Measurements from ENCODE around the gene MDM1.

MDM1 gene

DNA sequence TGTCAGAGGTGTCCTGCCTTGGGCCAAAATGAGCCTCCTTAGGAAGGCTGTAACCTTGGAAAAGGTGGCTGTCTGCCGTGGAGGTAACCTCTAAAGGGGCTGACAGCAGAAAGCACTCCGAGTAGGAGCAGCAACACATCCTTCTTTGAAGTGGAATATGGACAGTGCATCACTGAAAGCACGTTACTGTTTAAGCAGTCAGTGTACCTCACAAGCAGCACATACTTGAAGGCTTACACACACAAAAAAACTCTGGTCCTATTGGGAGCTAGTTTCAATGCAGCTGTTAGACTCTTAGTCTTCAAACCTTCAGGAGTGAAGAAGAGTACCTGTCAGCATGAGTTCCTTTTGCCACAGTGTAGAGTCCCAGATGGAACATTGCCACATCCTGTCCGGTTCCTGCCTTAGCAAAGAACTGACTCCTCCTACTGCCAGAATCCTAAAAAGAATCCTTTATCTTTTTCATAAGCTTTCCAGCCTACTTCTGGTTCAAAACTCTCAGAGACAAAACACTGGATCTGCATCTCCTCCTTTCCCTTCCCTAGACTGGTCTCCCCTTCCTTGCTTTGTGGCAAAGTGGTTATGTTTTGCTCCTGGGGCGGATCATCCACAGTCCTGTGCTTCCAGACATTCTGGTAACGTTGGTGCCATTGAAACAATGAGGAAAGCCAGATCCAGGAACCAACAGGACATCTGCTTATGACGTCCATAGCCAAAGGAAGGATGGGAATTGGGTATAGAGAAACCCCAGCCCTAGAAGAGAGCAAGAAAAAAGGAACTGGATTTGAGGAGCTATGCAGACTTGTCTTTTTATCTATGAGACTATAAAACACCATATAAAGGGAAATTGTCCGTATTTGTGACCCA is 8.5 kb upstream of the MDM1 start:
- Histone ChIP-seq H3K4me3 (ENCODE audit: low read depth in 1 of 2, low read length in 1 of 2) (no peak overlapping the region), H3K36me3 (no peaks in the 10 kb centered on the region), H3K9me3 (no peaks in the 10 kb centered on the region), H3K27me3 (no peaks in the 10 kb centered on the region), H3K27ac (no peak overlapping the region), H3K4me1 (ENCODE audit: control insufficient read depth in 1 of 2, insufficient read depth in 1 of 2, low read depth in 1 of 2, low read length in 1 of 2) (peaks cover 7 to 9% of the 10 kb centered on the region in 2 experiments)
- TF ChIP-seq CTCF (IDR thresholded peaks at IDR 0.05): no peak

DNA sequence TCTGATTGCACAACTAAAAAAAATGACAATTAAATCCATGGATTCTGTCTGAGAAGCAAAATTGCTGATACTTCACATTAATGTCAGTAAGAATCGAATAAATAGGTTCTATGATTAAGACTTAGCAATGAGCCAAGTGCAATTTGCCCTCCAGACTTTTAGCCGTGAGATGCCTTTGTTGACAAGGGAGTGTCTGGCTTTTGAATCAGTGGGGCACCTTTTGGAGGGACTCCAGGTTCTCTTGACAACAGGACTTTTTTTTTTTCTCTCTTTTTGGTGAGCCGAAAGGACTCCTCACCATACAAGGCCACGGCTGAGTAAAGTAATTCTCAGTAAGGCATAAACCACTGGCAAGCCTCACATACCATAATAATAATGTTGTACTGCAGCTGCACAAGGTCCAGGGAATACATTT is 4.7 kb upstream of the MDM1 start:
- Histone ChIP-seq H3K4me3 (ENCODE audit: low read depth in 1 of 2, low read length in 1 of 2) (no peak overlapping the region), H3K4me1 (ENCODE audit: control insufficient read depth in 1 of 2, insufficient read depth in 1 of 2, low read depth in 1 of 2, low read length in 1 of 2) (peaks cover 12 to 14% of the 10 kb centered on the region in 2 experiments), H3K9me3 (no peaks in the 10 kb centered on the region), H3K27me3 (no peaks in the 10 kb centered on the region), H3K36me3 (no peaks in the 10 kb centered on the region), H3K27ac (no peak overlapping the region)
- no peak for TF ChIP-seq CTCF (IDR thresholded peaks at IDR 0.05)

- H3K9me3 ChIP-seq: no peaks in the 10 kb centered on the region
- no peak for TF ChIP-seq CTCF (IDR thresholded peaks at IDR 0.05)
- no peaks in the 10 kb centered on the region for H3K36me3 ChIP-seq
- H3K27ac ChIP-seq: no peak overlapping the region
- no peaks in the 10 kb centered on the region for H3K27me3 ChIP-seq
- peaks cover 19% of the 10 kb centered on the region in 2 experiments for H3K4me1 ChIP-seq (ENCODE audit: control insufficient read depth in 1 of 2, insufficient read depth in 1 of 2, low read depth in 1 of 2, low read length in 1 of 2)
- no peak overlapping the region for H3K4me3 ChIP-seq (ENCODE audit: low read depth in 1 of 2, low read length in 1 of 2)
These were observed 3.3 kb upstream of the MDM1 start for GRCh38 chr12:68335462-68335861.

- Histone ChIP-seq H3K27ac (no peak overlapping the region), H3K9me3 (no peaks in the 10 kb centered on the region), H3K4me3 (ENCODE audit: low read depth in 1 of 2, low read length in 1 of 2) (no peak overlapping the region), H3K4me1 (ENCODE audit: control insufficient read depth in 1 of 2, insufficient read depth in 1 of 2, low read depth in 1 of 2, low read length in 1 of 2) (peaks cover 17 to 18% of the 10 kb centered on the region in 2 experiments), H3K27me3 (no peaks in the 10 kb centered on the region), H3K36me3 (peaks cover 7% of the 10 kb centered on the region)
- no peak for TF ChIP-seq CTCF (IDR thresholded peaks at IDR 0.05)
These were observed 2.0 kb upstream of the MDM1 start for GRCh38 chr12:68334132-68334531.

- Histone ChIP-seq H3K27ac (peak overlapping the region; percentile 82), H3K36me3 (peaks cover 7% of the 10 kb centered on the region), H3K4me1 (ENCODE audit: control insufficient read depth in 1 of 2, insufficient read depth in 1 of 2, low read depth in 1 of 2, low read length in 1 of 2) (peaks cover 17 to 18% of the 10 kb centered on the region in 2 experiments), H3K9me3 (no peaks in the 10 kb centered on the region), H3K4me3 (ENCODE audit: low read depth in 1 of 2, low read length in 1 of 2) (peak overlapping the region; percentile 90 to 94), H3K27me3 (no peaks in the 10 kb centered on the region)
- TF ChIP-seq CTCF (IDR thresholded peaks at IDR 0.05): no peak
These were observed 817 bp upstream of the MDM1 start for GRCh38 chr12:68332728-68333630.
